ENCODE results near the gene LGALS1.
"Not testable (repeated sequence)": the region's sequence is repeated elsewhere in the genome, so short reads cannot be mapped to it uniquely, and the experiment has no call there.

LGALS1 gene

DNA sequence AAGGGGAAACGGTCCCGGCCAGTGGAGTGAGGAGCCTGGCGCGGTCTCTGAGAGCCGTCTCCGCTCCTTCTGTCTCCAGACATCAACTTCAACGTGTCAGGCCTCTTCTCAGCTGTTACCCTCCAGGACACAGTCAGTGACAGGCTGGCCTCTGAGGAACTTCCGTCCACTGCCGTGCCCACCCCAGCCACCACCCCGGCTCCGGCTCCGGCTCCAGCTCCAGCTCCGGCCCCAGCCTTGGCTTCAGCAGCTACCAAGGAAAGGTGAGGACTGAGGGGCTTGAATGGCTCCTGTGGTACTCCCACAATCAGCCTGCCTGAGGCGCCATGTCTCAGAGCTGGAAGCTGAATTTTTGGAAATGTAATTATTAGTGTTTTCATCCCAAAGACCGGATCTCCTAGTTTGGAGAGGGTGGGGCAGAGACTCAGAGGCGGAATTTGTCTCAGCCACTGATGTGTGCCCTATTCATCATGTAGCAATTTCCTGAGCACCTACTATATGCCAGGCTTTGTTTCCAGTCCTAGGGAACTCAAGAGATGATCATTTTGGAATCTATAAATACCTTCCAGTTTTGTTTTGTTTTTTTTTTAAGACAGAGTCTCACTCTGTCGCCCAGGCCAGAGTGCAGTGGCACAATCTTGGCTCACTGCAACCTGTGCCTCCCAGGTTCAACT lies 24.8 kb upstream of the LGALS1 start:
- no peak for FAIRE-seq
- DNase-seq (ENCODE audit: insufficient read length, low spot score), result no peak
- TF ChIP-seq TAF1 (IDR thresholded peaks at IDR 0.05; ENCODE audit: low read depth, low read length), result no peak
- TF ChIP-seq POLR2AphosphoS5 (IDR thresholded peaks at IDR 0.05; ENCODE audit: low read depth, low read length), result no peak
- TF ChIP-seq PAX5 (IDR thresholded peaks at IDR 0.05; ENCODE audit: insufficient read depth, low read length, severe bottlenecking), result no peak
- TF ChIP-seq POLR2A (IDR thresholded peaks at IDR 0.05; ENCODE audit: low read depth, low read length), result no peak
- no peak for TF ChIP-seq SPI1 (IDR thresholded peaks at IDR 0.05; ENCODE audit: low read depth, low read length)
- TF ChIP-seq POU2F2 (IDR thresholded peaks at IDR 0.05; ENCODE audit: low read depth, low read length), result no peak

DNA sequence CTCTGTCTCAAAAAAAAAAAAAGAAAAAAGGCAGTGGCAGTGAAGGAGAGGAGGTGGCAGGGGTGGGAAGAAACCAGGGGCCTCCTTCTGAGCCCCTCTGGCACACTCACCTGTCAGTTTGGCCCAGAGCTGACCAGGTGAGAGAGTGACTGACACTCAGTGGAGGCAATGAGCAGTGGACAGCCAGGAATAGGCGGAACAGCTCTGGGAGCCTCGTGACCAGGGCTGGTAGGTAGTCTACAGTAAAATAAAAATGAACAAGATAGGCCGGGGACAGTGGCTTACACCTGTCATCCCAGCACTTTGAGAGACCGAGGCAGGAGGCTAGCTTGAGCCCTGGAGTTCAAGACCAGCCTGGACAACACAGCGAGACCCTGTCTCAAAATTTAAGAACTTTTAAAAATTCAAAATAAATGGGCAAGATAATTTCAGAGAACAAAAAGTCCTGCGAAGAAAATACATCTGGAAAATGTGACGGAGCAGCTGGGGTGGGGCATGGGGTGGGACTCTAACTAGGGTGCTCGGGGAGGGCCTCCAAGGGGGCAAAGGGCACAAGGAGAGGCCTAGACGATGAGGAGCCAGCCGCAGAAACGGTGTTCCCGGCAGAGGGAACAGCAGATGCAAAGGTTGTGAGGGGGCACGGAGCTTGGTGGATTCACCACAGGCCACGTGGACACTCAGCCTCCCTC lies 20.7 kb upstream of the LGALS1 start:
- TF ChIP-seq POU2F2 (IDR thresholded peaks at IDR 0.05; ENCODE audit: low read depth, low read length) (no peak), SPI1 (IDR thresholded peaks at IDR 0.05; ENCODE audit: low read depth, low read length) (no peak), POLR2A (IDR thresholded peaks at IDR 0.05; ENCODE audit: low read depth, low read length) (no peak), PAX5 (IDR thresholded peaks at IDR 0.05; ENCODE audit: insufficient read depth, low read length, severe bottlenecking) (no peak), POLR2AphosphoS5 (IDR thresholded peaks at IDR 0.05; ENCODE audit: low read depth, low read length) (no peak)
- FAIRE-seq (no peak), DNase-seq (ENCODE audit: insufficient read length, low spot score) (no peak)

DNA sequence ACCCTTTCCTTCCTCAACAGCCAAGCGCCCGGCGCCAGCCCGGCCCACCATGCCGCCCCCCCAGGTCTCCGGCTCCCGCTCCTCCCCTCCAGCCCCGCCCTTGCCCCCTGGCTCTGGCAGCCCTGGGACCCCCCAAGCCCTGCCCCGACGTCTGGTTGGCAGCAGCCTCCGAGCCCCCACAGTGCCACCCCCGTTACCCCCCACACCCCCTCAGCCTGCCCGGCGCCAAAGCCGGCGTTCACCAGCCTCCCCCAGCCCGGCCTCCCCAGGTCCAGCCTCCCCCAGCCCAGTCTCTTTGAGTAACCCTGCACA lies 20.2 kb upstream of the LGALS1 start:
- FAIRE-seq, result no peak
- no peak for DNase-seq (ENCODE audit: insufficient read length, low spot score)
- TF ChIP-seq PAX5 (IDR thresholded peaks at IDR 0.05; ENCODE audit: insufficient read depth, low read length, severe bottlenecking), result no peak
- TF ChIP-seq POLR2AphosphoS5 (IDR thresholded peaks at IDR 0.05; ENCODE audit: low read depth, low read length), result no peak
- TF ChIP-seq POLR2A (IDR thresholded peaks at IDR 0.05; ENCODE audit: low read depth, low read length), result no peak
- TF ChIP-seq SPI1 (IDR thresholded peaks at IDR 0.05; ENCODE audit: low read depth, low read length), result no peak

DNA sequence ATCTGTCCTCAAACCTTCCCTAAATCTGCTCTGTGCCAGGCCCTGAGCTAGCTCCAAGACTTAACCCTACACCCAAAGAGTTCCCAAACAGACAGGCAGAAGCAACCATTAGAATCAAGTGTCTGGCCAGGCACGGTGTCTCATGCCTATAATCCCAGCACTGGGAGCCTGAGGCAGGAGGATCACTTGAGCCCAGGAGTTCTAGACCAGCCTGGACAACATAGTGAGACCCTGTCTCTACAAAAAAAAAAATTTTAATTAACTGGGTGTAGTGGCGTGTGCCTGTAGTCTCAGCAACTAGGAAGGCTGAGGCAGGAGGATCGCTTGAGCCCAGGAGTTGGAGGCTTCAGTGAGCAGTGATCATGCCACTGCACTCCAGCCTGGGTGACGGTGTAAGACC lies 18.9 kb upstream of the LGALS1 start:
- FAIRE-seq; DNase-seq (ENCODE audit: insufficient read length, low spot score): not testable (repeated sequence)

GRCh38 chr22:37657590-37658132 lies 17.8 kb upstream of the LGALS1 start:
- FAIRE-seq (peak; percentile 28), DNase-seq (ENCODE audit: insufficient read length, low spot score) (no peak)
- no peak for TF ChIP-seq SPI1 (IDR thresholded peaks at IDR 0.05; ENCODE audit: low read depth, low read length)
- TF ChIP-seq POLR2AphosphoS5 (IDR thresholded peaks at IDR 0.05; ENCODE audit: low read depth, low read length), result peak; percentile 90
- TF ChIP-seq TAF1 (IDR thresholded peaks at IDR 0.05; ENCODE audit: low read depth, low read length), result no peak
- TF ChIP-seq PAX5 (IDR thresholded peaks at IDR 0.05; ENCODE audit: insufficient read depth, low read length, severe bottlenecking), result no peak
- TF ChIP-seq POLR2A (IDR thresholded peaks at IDR 0.05; ENCODE audit: low read depth, low read length), result peak; percentile 90
- 0 out of 2 replicates have a peak, but pooled peaks have one; percentile 15 for TF ChIP-seq POU2F2 (IDR thresholded peaks at IDR 0.05; ENCODE audit: low read depth, low read length)

DNA sequence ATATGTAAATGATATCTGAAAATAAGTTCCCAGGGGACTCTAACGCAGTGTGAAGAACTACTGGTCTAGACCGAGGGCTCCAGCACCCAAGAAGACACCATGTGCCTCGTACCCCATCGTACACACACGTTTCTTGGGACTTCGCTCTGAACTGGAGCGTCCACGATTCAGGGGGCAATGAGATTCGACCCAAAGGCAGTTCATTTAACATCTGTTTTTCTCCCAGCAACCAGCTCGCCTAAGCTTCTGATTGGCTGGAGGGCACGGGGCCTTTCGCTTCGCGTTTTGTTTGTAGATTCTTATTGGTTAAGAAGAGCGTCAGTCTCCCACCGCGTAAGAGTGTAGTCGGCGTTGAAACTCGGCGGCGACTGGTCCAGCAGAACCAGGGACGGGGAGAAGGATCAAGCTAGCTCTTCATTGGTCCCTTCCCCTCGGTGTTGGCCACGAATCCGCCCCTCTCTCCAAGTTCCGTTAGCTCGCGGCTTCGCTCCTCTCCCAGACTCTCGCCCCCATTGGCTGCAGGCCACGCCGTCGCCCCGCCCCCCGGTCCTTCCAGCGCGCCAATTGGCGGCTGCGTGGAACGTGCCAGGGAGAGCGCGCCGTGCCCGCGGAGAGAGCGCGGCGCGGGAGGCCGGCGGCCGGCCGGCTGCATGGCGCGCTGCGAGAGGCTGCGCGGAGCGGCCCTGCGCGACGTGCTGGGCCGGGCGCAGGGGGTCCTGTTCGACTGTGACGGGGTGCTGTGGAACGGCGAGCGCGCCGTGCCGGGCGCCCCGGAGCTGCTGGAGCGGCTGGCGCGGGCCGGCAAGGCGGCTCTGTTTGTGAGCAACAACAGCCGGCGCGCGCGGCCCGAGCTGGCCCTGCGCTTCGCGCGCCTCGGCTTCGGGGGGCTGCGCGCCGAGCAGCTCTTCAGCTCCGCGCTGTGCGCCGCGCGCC lies 17.0 kb upstream of the LGALS1 start, which contains the start of gene PDXP:
TSS of gene PDXP (plus strand) at position 591 of the 933 bp plus-strand sequence. CDS start at position 651, 60 bp downstream.
- TF ChIP-seq PAX5 (IDR thresholded peaks at IDR 0.05; ENCODE audit: insufficient read depth, low read length, severe bottlenecking), result no peak
- peak; percentile 85; the same call in 1 of the 2 replicates for TF ChIP-seq POU2F2 (IDR thresholded peaks at IDR 0.05; ENCODE audit: low read depth, low read length)
- no peak for TF ChIP-seq SPI1 (IDR thresholded peaks at IDR 0.05; ENCODE audit: low read depth, low read length)
- peak; percentile 98 for DNase-seq (ENCODE audit: insufficient read length, low spot score)
- peak; percentile 99 for FAIRE-seq

- TF ChIP-seq POLR2AphosphoS5 (IDR thresholded peaks at IDR 0.05; ENCODE audit: low read depth, low read length), result no peak
- no peak for TF ChIP-seq TAF1 (IDR thresholded peaks at IDR 0.05; ENCODE audit: low read depth, low read length)
- no peak for TF ChIP-seq POLR2A (IDR thresholded peaks at IDR 0.05; ENCODE audit: low read depth, low read length)
- TF ChIP-seq PAX5 (IDR thresholded peaks at IDR 0.05; ENCODE audit: insufficient read depth, low read length, severe bottlenecking), result peak; percentile 87
- no peak for TF ChIP-seq POU2F2 (IDR thresholded peaks at IDR 0.05; ENCODE audit: low read depth, low read length)
- FAIRE-seq, result peak; percentile 86
- DNase-seq (ENCODE audit: insufficient read length, low spot score), result no peak
These were observed 16.2 kb upstream of the LGALS1 start for GRCh38 chr22:37659066-37659896.

GRCh38 chr22:37659897-37660708 lies 15.3 kb upstream of the LGALS1 start:
- peak; percentile 45 for FAIRE-seq
- DNase-seq (ENCODE audit: insufficient read length, low spot score), result no peak
- TF ChIP-seq SPI1 (IDR thresholded peaks at IDR 0.05; ENCODE audit: low read depth, low read length) (peak; percentile 67; the same call in 1 of the 2 replicates), POLR2A (IDR thresholded peaks at IDR 0.05; ENCODE audit: low read depth, low read length) (no peak)
